B cell (primary cell): ENCODE measurements around the gene PLCZ1. TPM values are rescaled to one million over a fixed set of nuclear protein-coding genes. Genes with fewer than 3 reads are reported as not detected.

Source experiments
- ATAC-seq: fragments of 200-7000 bp; cut with Tn5 transposase; one replicate; pipeline ENCODE4 v1.10.0; 2021; ENCODE audit warnings: low read depth, mild to moderate bottlenecking, moderate number of reproducible peaks, moderate library complexity
- CTCF ChIA-PET: fragments of 350-600 bp; sonication (Branson Sonifier 250); formaldehyde crosslinking; loops from one replicate; lab custom pipeline; 2021; ENCODE audit warnings: antibody characterized with exemption, inconsistent platforms; lab: Charles Lee
- POLR2A ChIA-PET: fragments of 350-600 bp; sonication (Branson Sonifier 250); formaldehyde crosslinking; loops from one replicate; lab custom pipeline; 2021; ENCODE audit warnings: antibody characterized with exemption; lab: Charles Lee
- DNase-seq: peaks from one replicate; pipeline ENCODE4 v3.0.0; 2013
- H2AFZ ChIP-seq: 2 replicates; pipeline ENCODE4 v1.6.1; 2012; ENCODE audit warnings: mild to moderate bottlenecking, low read depth, low read length; ENCODE audit not compliant: insufficient read depth, poor library complexity, severe bottlenecking
- H3K27ac ChIP-seq, 2 donors: 1 replicate in 1 of 2; 2 replicates in 1 of 2; pipeline ENCODE4 v1.5.1; 2012 to 2013; ENCODE audit warnings: low read length in 2 of 2, mild to moderate bottlenecking in 2 of 2, moderate library complexity in 1 of 2
- H3K27me3 ChIP-seq, 4 experiments: fragments of 200-600 bp in 1 of 4; sonication (generic) in 1 of 4; replicated peaks in 1 of 4; 1 replicate in 2 of 4; 2 replicates in 2 of 4; pipeline versions ENCODE4 v1.6.1 to v1.7.0; 2013 to 2016; ENCODE audit warnings: low read length in 3 of 4, mild to moderate bottlenecking in 2 of 4, mixed read lengths in 1 of 4, moderate library complexity in 1 of 4; ENCODE audit not compliant: insufficient read depth in 4 of 4, control insufficient read depth in 3 of 4; ENCODE audit errors: control extremely low read depth in 1 of 4
- H3K36me3 ChIP-seq, 2 experiments: replicated peaks in 1 of 2; 1 replicate in 1 of 2; 2 replicates in 1 of 2; pipeline versions ENCODE4 v1.6.1 to v1.7.1; 2013; ENCODE audit warnings: low read length in 1 of 2; ENCODE audit not compliant: insufficient read depth in 2 of 2, control insufficient read depth in 1 of 2; ENCODE audit errors: control extremely low read depth in 1 of 2, extremely low read depth in 1 of 2
- H3K4me1 ChIP-seq, 2 donors: fragments of 200-600 bp in 1 of 2; sonication (generic) in 1 of 2; 1 replicate in 1 of 2; 2 replicates in 1 of 2; pipeline versions ENCODE4 v1.5.1 to v1.6.1; 2013 to 2017; ENCODE audit warnings: low read length in 2 of 2; ENCODE audit not compliant: control insufficient read depth in 2 of 2, insufficient read depth in 2 of 2
- H3K4me2 ChIP-seq: replicated peaks from 2 replicates; pipeline ENCODE3; 2012; ENCODE audit warnings: mild to moderate bottlenecking, low read depth, low read length; ENCODE audit not compliant: poor library complexity, severe bottlenecking
- H3K4me3 ChIP-seq, 5 experiments: fragments of 200-600 bp in 1 of 5; sonication (generic) in 1 of 5; 1 replicate in 3 of 5; 2 replicates in 2 of 5; pipeline versions ENCODE4 v1.5.1 to v1.7.0; 2011 to 2016; ENCODE audit warnings: low read length in 4 of 5, mild to moderate bottlenecking in 4 of 5, low read depth in 2 of 5, control low read depth in 1 of 5, moderate library complexity in 1 of 5; ENCODE audit not compliant: insufficient read depth in 1 of 5; ENCODE audit errors: control extremely low read depth in 1 of 5, extremely low read depth in 1 of 5
- H3K79me2 ChIP-seq: fragments of 200-600 bp; sonication (generic); one replicate; pipeline ENCODE4 v1.6.0; 2016; ENCODE audit warnings: low read length; ENCODE audit not compliant: control insufficient read depth, insufficient read depth
- H3K9ac ChIP-seq: fragments of 200-600 bp; sonication (generic); 2 replicates; pipeline ENCODE4 v1.6.1; 2017; ENCODE audit warnings: mild to moderate bottlenecking, low read length, moderate library complexity
- H3K9me3 ChIP-seq, 3 donors: one replicate each; pipeline versions ENCODE4 v1.6.1 to v1.7.1; 2013; ENCODE audit warnings: low read length in 2 of 3; ENCODE audit not compliant: control insufficient read depth in 2 of 3, insufficient read depth in 1 of 3; ENCODE audit errors: control extremely low read depth in 1 of 3
- H4K20me1 ChIP-seq: 2 replicates; pipeline ENCODE4 v1.6.0; 2012; ENCODE audit warnings: mild to moderate bottlenecking, low read length; ENCODE audit not compliant: insufficient read depth, control insufficient read depth, poor library complexity, severe bottlenecking
- H3K27ac Mint-ChIP-seq: one replicate; pipeline ENCODE4 v1.8.0; 2021; ENCODE audit warnings: mixed read lengths
- H3K27me3 Mint-ChIP-seq: one replicate; pipeline ENCODE4 v1.8.0; 2021; ENCODE audit warnings: mixed read lengths
- H3K4me1 Mint-ChIP-seq: one replicate; pipeline ENCODE4 v1.8.0; 2021; ENCODE audit warnings: mixed read lengths
- H3K4me3 Mint-ChIP-seq: one replicate; pipeline ENCODE4 v1.8.0; 2021; ENCODE audit warnings: mixed read lengths
- H3K9me3 Mint-ChIP-seq: one replicate; pipeline ENCODE4 v1.8.0; 2022; ENCODE audit warnings: mixed read lengths; ENCODE audit not compliant: insufficient read depth
- EZH2 ChIP-seq: IDR thresholded peaks from 2 replicates; pipeline ENCODE4 v1.6.1; 2012; ENCODE audit warnings: borderline replicate concordance, low read depth, mild to moderate bottlenecking, moderate library complexity, low read length; ENCODE audit not compliant: insufficient read depth, poor library complexity, severe bottlenecking
- WGBS: methylation state at CpG from one replicate; pipeline ENCODE4 v1.1.5; 2013; ENCODE audit warnings: missing lambda C conversion rate; ENCODE audit not compliant: insufficient coverage; 5-methylcytosine and 5-hydroxymethylcytosine counted together
- intact Hi-C: fragments of 100-400 bp; cut with micrococcal nuclease; formaldehyde crosslinking; loops from one replicate; pipeline ENCODE4 v1.10.0; 2022
- polyA plus RNA-seq: library from polyadenylated mRNA; depleted of rRNA; stranded (reverse); fragments of >200 nt; gene quantifications from 2 replicates; pipeline ENCODE4 v1.2.3, GENCODE V29; 2012
- total RNA-seq, 2 donors: library from RNA; stranded (reverse); fragments of 120-200 nt in 1 of 2; gene quantifications; 1 replicate in 1 of 2; 2 replicates in 1 of 2; pipeline versions ENCODE4 v1.2.3 to v1.2.4, GENCODE V29; 2013 to 2022
- TF ChIP-seq, protein P1 (sequence below): fragments of 200-600 bp; IDR thresholded peaks from one replicate; pipeline ENCODE4 v1.8.0; 2022; ENCODE audit warnings: antibody characterized with exemption, mild to moderate bottlenecking

The PLCZ1 gene
- total and polyA plus RNA-seq, 2 donors (not counting 1 experiment from before 2014, with no cell fraction given): not detected

DNA sequence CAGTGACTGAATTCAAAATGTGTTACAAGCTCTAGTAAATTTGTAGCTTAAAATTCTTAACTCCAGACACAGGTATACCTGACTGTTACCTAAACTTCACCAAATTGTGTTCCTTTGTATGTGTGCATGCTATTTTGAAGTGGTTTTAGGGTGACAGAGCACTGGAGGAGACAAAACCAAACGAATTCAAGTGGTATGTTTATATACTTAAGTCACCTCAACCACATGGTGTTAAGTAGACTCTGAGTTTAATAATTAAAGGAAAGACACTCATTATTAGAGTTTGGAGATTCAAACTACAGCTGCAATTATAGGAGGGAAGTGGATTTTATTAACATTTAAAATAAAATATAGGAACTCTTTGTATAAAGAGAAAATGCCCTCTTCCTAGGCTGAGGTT is 84.3 kb downstream of the PLCZ1 start:
- ChIA-PET POLR2A (no interaction called here), CTCF (no interaction called here)
- H3K9me3 Mint-ChIP-seq: peaks cover 9% of the 10 kb centered on the region
- no peak overlapping the region for H2AFZ ChIP-seq
- no peaks in the 10 kb centered on the region for H3K27me3 ChIP-seq
- peaks cover 0 to 6% (median 3%) of the 10 kb centered on the region in 3 donors for H3K9me3 ChIP-seq
- no peak overlapping the region for H3K4me3 Mint-ChIP-seq
- intact Hi-C loops: no loop called here
- H3K4me1 ChIP-seq: no peaks in the 10 kb centered on the region
- no peak overlapping the region for H3K27ac Mint-ChIP-seq
- H3K9ac ChIP-seq: no peak overlapping the region
- H3K27ac ChIP-seq: no peak overlapping the region
- H3K4me2 ChIP-seq: no peak overlapping the region
- ATAC-seq (no peak), DNase-seq (no peak)
- H3K4me3 ChIP-seq: no peak overlapping the region
- no CpG with 5 or more reads among the region's 1 CpG for WGBS
- no peak for TF ChIP-seq EZH2
- H3K27me3 Mint-ChIP-seq: no peaks in the 10 kb centered on the region
- H3K79me2 ChIP-seq: no peaks in the 10 kb centered on the region
- no peaks in the 10 kb centered on the region for H4K20me1 ChIP-seq
- H3K36me3 ChIP-seq: no peaks in the 10 kb centered on the region
- H3K4me1 Mint-ChIP-seq: no peaks in the 10 kb centered on the region

DNA sequence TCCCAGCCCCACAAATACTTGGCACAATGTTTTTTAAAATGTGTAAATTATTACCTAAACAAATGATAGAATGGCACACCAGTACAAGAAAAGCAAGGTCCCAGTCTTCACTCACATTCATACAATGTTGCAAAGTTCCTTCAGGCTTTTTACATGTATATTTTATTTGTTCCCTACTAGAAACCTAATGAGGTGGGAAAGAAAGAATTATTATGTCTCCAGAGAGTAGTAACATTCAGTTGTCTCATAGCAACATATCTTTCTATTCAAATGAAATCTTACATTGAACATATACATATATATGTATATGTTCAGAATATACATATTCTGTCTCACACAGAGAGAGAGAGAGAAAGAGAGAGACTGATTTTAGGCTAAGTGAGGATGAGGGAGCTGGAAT is 85.2 kb downstream of the PLCZ1 start:
- ChIA-PET CTCF (no interaction called here), POLR2A (no interaction called here)
- no peak overlapping the region for H3K27ac Mint-ChIP-seq
- Histone ChIP-seq H4K20me1 (no peaks in the 10 kb centered on the region), H3K9me3 (peaks cover 0 to 6% (median 3%) of the 10 kb centered on the region in 3 donors), H3K4me2 (no peak overlapping the region), H3K36me3 (no peaks in the 10 kb centered on the region), H3K9ac (no peak overlapping the region), H3K79me2 (no peaks in the 10 kb centered on the region), H3K4me3 (no peak overlapping the region), H2AFZ (no peak overlapping the region), H3K4me1 (no peaks in the 10 kb centered on the region), H3K27ac (no peak overlapping the region), H3K27me3 (no peaks in the 10 kb centered on the region)
- no peaks in the 10 kb centered on the region for H3K4me1 Mint-ChIP-seq
- intact Hi-C loops: no loop called here
- no peak for DNase-seq
- peaks cover 9% of the 10 kb centered on the region for H3K9me3 Mint-ChIP-seq
- TF ChIP-seq EZH2: no peak
- TF ChIP-seq, protein P1, sequence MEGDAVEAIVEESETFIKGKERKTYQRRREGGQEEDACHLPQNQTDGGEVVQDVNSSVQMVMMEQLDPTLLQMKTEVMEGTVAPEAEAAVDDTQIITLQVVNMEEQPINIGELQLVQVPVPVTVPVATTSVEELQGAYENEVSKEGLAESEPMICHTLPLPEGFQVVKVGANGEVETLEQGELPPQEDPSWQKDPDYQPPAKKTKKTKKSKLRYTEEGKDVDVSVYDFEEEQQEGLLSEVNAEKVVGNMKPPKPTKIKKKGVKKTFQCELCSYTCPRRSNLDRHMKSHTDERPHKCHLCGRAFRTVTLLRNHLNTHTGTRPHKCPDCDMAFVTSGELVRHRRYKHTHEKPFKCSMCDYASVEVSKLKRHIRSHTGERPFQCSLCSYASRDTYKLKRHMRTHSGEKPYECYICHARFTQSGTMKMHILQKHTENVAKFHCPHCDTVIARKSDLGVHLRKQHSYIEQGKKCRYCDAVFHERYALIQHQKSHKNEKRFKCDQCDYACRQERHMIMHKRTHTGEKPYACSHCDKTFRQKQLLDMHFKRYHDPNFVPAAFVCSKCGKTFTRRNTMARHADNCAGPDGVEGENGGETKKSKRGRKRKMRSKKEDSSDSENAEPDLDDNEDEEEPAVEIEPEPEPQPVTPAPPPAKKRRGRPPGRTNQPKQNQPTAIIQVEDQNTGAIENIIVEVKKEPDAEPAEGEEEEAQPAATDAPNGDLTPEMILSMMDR: no peak
- H3K27me3 Mint-ChIP-seq: no peaks in the 10 kb centered on the region
- H3K4me3 Mint-ChIP-seq: no peak overlapping the region
- no peak for ATAC-seq
